ENCODE data around the gene RIT2.
"Not testable (repeated sequence)": the region's sequence is repeated elsewhere in the genome, so short reads cannot be mapped to it uniquely, and the experiment has no call there.

RIT2 gene

DNA sequence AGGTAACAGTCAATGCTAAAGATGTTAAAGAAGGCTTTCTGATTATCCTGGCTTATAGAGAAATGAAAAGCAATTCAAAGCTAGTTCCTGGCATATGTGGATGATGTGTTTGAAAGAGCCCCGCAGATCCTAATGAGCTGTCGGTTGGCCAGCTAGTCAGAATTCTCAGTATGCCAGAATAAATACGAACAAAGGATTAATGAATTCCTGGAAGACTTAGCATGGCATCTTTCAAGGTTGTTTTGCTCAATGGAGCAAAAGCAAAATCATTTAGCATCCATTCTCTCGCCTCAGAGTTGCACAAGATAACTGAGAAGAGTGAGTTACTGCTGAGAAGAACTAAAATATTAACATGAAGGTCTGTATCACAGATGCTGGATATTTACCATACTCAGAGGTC is 307.6 kb downstream of the RIT2 start:
- H3K4me3 ChIP-seq (ENCODE audit: insufficient read depth in 1 of 2, low read depth in 1 of 2, low read length in 2 of 2), result no peak overlapping the region
- no peak overlapping the region for H2BK15ac ChIP-seq (ENCODE audit: low read depth, poor library complexity, severe bottlenecking)
- H3K9me3 ChIP-seq (ENCODE audit: control insufficient read depth, low read length), result no peaks in the 10 kb centered on the region
- H3K14ac ChIP-seq (ENCODE audit: low read length in 2 of 2), result no peak overlapping the region
- H2AFZ ChIP-seq (ENCODE audit: low read depth, low read length), result no peak overlapping the region
- no peak overlapping the region for H2BK5ac ChIP-seq (ENCODE audit: low read depth, low read length, poor library complexity, severe bottlenecking)
- no peak overlapping the region for H2BK12ac ChIP-seq (ENCODE audit: low read length in 2 of 2)
- H3K4ac ChIP-seq (ENCODE audit: low read depth in 1 of 2, low read length in 2 of 2), result no peak overlapping the region
- no peaks in the 10 kb centered on the region for H3K36me3 ChIP-seq (ENCODE audit: control insufficient read depth in 1 of 2, insufficient read depth in 2 of 2, low read depth in 1 of 2, low read length in 2 of 2)
- H3K23ac ChIP-seq (ENCODE audit: low read length in 2 of 2), result no peak overlapping the region
- no peaks in the 10 kb centered on the region for H3K79me1 ChIP-seq (replicated peaks; ENCODE audit: low read length, poor library complexity, severe bottlenecking)
- H3K27me3 ChIP-seq (ENCODE audit: control insufficient read depth in 1 of 2, insufficient read depth in 1 of 2, low read length in 2 of 2), result no peaks in the 10 kb centered on the region
- no peak overlapping the region for H4K8ac ChIP-seq (ENCODE audit: low read length)
- H3K4me2 ChIP-seq (ENCODE audit: low read length, poor library complexity, severe bottlenecking), result no peak overlapping the region
- WGBS, result 97% methylated on average over 3 of the region's 4 CpGs
- no peaks in the 10 kb centered on the region for H3K4me1 ChIP-seq (ENCODE audit: control insufficient read depth, insufficient read depth, low read depth, low read length)
- DNase-seq, result no peak
- H3K27ac ChIP-seq (ENCODE audit: low read length, poor library complexity, severe bottlenecking), result no peak overlapping the region
- H3K9ac ChIP-seq (ENCODE audit: low read length), result no peak overlapping the region
- H2AK5ac ChIP-seq (ENCODE audit: low read length, severe bottlenecking), result no peak overlapping the region
- H3K18ac ChIP-seq (ENCODE audit: low read depth in 1 of 2, low read length in 2 of 2), result no peak overlapping the region
- no peak overlapping the region for H4K91ac ChIP-seq (ENCODE audit: low read length)
- H2BK120ac ChIP-seq (ENCODE audit: low read depth, low read length), result no peak overlapping the region

DNA sequence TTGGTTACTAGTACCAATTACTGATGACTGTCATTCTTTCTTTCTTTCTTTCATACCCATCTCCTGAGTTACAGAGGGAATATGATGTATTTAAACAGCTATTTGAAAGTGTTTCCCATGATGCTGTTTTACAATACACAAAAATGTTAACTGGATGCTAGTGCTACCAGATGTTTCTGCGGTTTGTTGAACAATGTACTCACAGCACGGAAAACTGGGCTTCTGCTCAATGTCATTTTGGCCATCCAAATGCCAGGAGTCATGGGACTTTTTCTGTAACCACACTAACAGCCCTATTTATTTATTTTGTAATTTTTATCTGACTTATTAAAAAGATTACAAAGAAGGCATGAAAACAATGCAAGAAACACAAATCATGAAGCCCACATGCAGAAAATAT is 313.8 kb downstream of the RIT2 start:
- H3K4me1 ChIP-seq (ENCODE audit: control insufficient read depth, insufficient read depth, low read depth, low read length), result no peaks in the 10 kb centered on the region

DNA sequence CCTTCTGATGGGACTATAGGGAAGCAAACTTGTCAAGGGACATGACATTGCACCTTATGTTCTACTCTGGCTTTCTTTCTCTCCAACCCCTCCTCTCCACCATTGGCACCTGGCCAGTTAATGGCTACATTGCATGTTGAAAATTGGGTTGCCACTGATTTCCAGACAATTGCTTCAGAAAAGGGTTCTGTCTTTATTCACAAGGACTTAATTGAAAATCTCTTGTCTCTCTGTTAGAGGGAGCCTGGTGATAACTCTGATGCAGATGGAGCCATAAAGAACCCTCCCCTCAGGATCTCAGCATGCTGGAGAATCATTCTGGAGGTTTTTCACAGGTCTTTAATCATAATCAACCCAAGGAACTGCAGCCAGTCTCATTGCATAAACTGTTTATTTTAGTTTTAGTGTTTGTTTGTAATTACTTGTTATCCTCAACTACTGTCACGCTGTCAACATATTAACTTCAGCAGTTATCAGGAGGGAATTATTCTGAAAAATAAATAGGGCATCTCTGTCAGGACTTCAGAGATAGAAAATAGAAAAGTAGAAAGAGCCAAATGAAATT is 316.8 kb downstream of the RIT2 start:
- no peak overlapping the region for H3K14ac ChIP-seq (ENCODE audit: low read length in 2 of 2)
- no peaks in the 10 kb centered on the region for H3K4me1 ChIP-seq (ENCODE audit: control insufficient read depth, insufficient read depth, low read depth, low read length)
- peak overlapping the region in 1 of 2 experiments; percentile 84 for H3K4ac ChIP-seq (ENCODE audit: low read depth in 1 of 2, low read length in 2 of 2)
- H2BK5ac ChIP-seq (ENCODE audit: low read depth, low read length, poor library complexity, severe bottlenecking), result no peak overlapping the region
- no peak overlapping the region for H4K91ac ChIP-seq (ENCODE audit: low read length)
- H3K9me3 ChIP-seq (ENCODE audit: control insufficient read depth, low read length), result no peaks in the 10 kb centered on the region
- no peak overlapping the region for H2AFZ ChIP-seq (ENCODE audit: low read depth, low read length)
- H2AK5ac ChIP-seq (ENCODE audit: low read length, severe bottlenecking), result no peak overlapping the region
- no peak overlapping the region for H2BK15ac ChIP-seq (ENCODE audit: low read depth, poor library complexity, severe bottlenecking)
- no peaks in the 10 kb centered on the region for H3K79me1 ChIP-seq (replicated peaks; ENCODE audit: low read length, poor library complexity, severe bottlenecking)
- no peak overlapping the region for H3K23ac ChIP-seq (ENCODE audit: low read length in 2 of 2)
- no peaks in the 10 kb centered on the region for H3K36me3 ChIP-seq (ENCODE audit: control insufficient read depth in 1 of 2, insufficient read depth in 2 of 2, low read depth in 1 of 2, low read length in 2 of 2)
- no peak overlapping the region for H4K8ac ChIP-seq (ENCODE audit: low read length)
- WGBS, result no CpG with 5 or more reads among the region's 1 CpG
- peak; percentile 61 for DNase-seq
- no peak overlapping the region for H3K4me2 ChIP-seq (ENCODE audit: low read length, poor library complexity, severe bottlenecking)
- H2BK12ac ChIP-seq (ENCODE audit: low read length in 2 of 2), result no peak overlapping the region
- no peak overlapping the region for H3K9ac ChIP-seq (ENCODE audit: low read length)
- no peak overlapping the region for H2BK120ac ChIP-seq (ENCODE audit: low read depth, low read length)
- no peak overlapping the region for H3K4me3 ChIP-seq (ENCODE audit: insufficient read depth in 1 of 2, low read depth in 1 of 2, low read length in 2 of 2)
- H3K27ac ChIP-seq (ENCODE audit: low read length, poor library complexity, severe bottlenecking), result no peak overlapping the region
- H3K18ac ChIP-seq (ENCODE audit: low read depth in 1 of 2, low read length in 2 of 2), result no peak overlapping the region
- H3K27me3 ChIP-seq (ENCODE audit: control insufficient read depth in 1 of 2, insufficient read depth in 1 of 2, low read length in 2 of 2), result no peaks in the 10 kb centered on the region

More for the DNA sequence above, 313.8 kb downstream of the RIT2 start:
- H3K23ac ChIP-seq (ENCODE audit: low read length in 2 of 2), result no peak overlapping the region
- H2AFZ ChIP-seq (ENCODE audit: low read depth, low read length), result no peak overlapping the region
- H4K91ac ChIP-seq (ENCODE audit: low read length), result no peak overlapping the region
- H3K27ac ChIP-seq (ENCODE audit: low read length, poor library complexity, severe bottlenecking), result no peak overlapping the region
- H2BK5ac ChIP-seq (ENCODE audit: low read depth, low read length, poor library complexity, severe bottlenecking), result no peak overlapping the region
- DNase-seq, result peak; percentile 97
- H3K4me2 ChIP-seq (ENCODE audit: low read length, poor library complexity, severe bottlenecking), result no peak overlapping the region
- H2BK120ac ChIP-seq (ENCODE audit: low read depth, low read length), result no peak overlapping the region
- H3K27me3 ChIP-seq (ENCODE audit: control insufficient read depth in 1 of 2, insufficient read depth in 1 of 2, low read length in 2 of 2), result no peaks in the 10 kb centered on the region
- no peak overlapping the region for H2AK5ac ChIP-seq (ENCODE audit: low read length, severe bottlenecking)
- no peak overlapping the region for H2BK12ac ChIP-seq (ENCODE audit: low read length in 2 of 2)
- no peak overlapping the region for H3K4ac ChIP-seq (ENCODE audit: low read depth in 1 of 2, low read length in 2 of 2)
- H3K9me3 ChIP-seq (ENCODE audit: control insufficient read depth, low read length), result no peaks in the 10 kb centered on the region
- no peak overlapping the region for H3K4me3 ChIP-seq (ENCODE audit: insufficient read depth in 1 of 2, low read depth in 1 of 2, low read length in 2 of 2)
- H3K79me1 ChIP-seq (replicated peaks; ENCODE audit: low read length, poor library complexity, severe bottlenecking), result no peaks in the 10 kb centered on the region
- no peaks in the 10 kb centered on the region for H3K36me3 ChIP-seq (ENCODE audit: control insufficient read depth in 1 of 2, insufficient read depth in 2 of 2, low read depth in 1 of 2, low read length in 2 of 2)
- no peak overlapping the region for H4K8ac ChIP-seq (ENCODE audit: low read length)
- H2BK15ac ChIP-seq (ENCODE audit: low read depth, poor library complexity, severe bottlenecking), result no peak overlapping the region
- H3K14ac ChIP-seq (ENCODE audit: low read length in 2 of 2), result no peak overlapping the region
- H3K18ac ChIP-seq (ENCODE audit: low read depth in 1 of 2, low read length in 2 of 2), result no peak overlapping the region
- WGBS, result 9% methylated on average over 2 of the region's 2 CpGs
- H3K9ac ChIP-seq (ENCODE audit: low read length), result no peak overlapping the region

DNA sequence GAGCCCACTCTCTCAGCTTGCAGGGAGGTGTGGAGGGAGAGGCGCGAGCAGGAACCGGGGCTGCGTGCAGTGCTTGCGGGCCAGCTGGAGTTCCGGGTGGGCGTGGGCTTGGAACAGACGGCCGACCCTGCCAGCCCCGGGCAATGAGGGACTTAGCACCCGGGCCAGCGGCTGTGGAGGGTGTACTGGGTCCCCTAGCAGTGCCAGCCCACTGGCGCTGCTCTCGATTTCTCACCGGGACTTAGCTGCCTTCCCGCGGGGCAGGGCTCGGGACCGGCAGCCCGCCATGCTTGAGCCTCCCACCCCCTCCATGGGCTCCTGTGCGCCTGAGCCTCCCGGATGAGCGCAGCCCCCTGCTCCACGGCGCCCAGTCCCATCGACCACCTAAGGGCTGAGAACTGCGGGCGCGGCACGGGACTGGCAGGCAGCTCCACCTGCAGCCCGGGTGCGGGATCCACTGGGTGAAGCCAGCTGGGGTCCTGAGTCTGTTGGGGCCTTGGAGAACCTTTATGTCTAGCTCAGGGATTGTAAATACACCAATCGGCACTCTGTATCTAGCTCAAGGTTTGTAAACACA is 320.2 kb downstream of the RIT2 start:
- not testable (repeated sequence) for DNase-seq; H2BK120ac ChIP-seq (ENCODE audit: low read depth, low read length); H3K9ac ChIP-seq (ENCODE audit: low read length); H3K79me1 ChIP-seq (replicated peaks; ENCODE audit: low read length, poor library complexity, severe bottlenecking); H3K27me3 ChIP-seq (ENCODE audit: control insufficient read depth in 1 of 2, insufficient read depth in 1 of 2, low read length in 2 of 2); H3K27ac ChIP-seq (ENCODE audit: low read length, poor library complexity, severe bottlenecking); H2AFZ ChIP-seq (ENCODE audit: low read depth, low read length); H3K9me3 ChIP-seq (ENCODE audit: control insufficient read depth, low read length); H3K36me3 ChIP-seq (ENCODE audit: control insufficient read depth in 1 of 2, insufficient read depth in 2 of 2, low read depth in 1 of 2, low read length in 2 of 2); H3K4me2 ChIP-seq (ENCODE audit: low read length, poor library complexity, severe bottlenecking); H2BK5ac ChIP-seq (ENCODE audit: low read depth, low read length, poor library complexity, severe bottlenecking); H4K8ac ChIP-seq (ENCODE audit: low read length); H3K14ac ChIP-seq (ENCODE audit: low read length in 2 of 2); H2AK5ac ChIP-seq (ENCODE audit: low read length, severe bottlenecking); H3K4me1 ChIP-seq (ENCODE audit: control insufficient read depth, insufficient read depth, low read depth, low read length); H4K91ac ChIP-seq (ENCODE audit: low read length); H3K23ac ChIP-seq (ENCODE audit: low read length in 2 of 2); H2BK15ac ChIP-seq (ENCODE audit: low read depth, poor library complexity, severe bottlenecking); H3K4me3 ChIP-seq (ENCODE audit: insufficient read depth in 1 of 2, low read depth in 1 of 2, low read length in 2 of 2)
- Histone ChIP-seq H3K18ac (ENCODE audit: low read depth in 1 of 2, low read length in 2 of 2) (peak overlapping the region in 1 of 2 experiments; percentile 40), H2BK12ac (ENCODE audit: low read length in 2 of 2) (peak overlapping the region in 1 of 2 experiments; percentile 88), H3K4ac (ENCODE audit: low read depth in 1 of 2, low read length in 2 of 2) (peak overlapping the region in 1 of 2 experiments; percentile 66)
- WGBS, result 95% methylated on average over 30 of the region's 33 CpGs
